OCI-LY7 (cell line): Measurements from ENCODE around the gene GLYATL1B.

Experiments used
- CTCF ChIP-seq: fragments of 200-600 bp; sonication (generic); conservative IDR thresholded peaks from 2 replicates; pipeline ENCODE4 v1.5.1; 2014; ENCODE audit warnings: mild to moderate bottlenecking, antibody characterized with exemption, low read length, moderate library complexity, mixed read lengths
- EZH2phosphoT487 ChIP-seq: fragments of 200-600 bp; sonication (generic); IDR thresholded peaks from 2 replicates; pipeline ENCODE4 v1.6.1; 2018; ENCODE audit warnings: low read depth, borderline replicate concordance, mild to moderate bottlenecking, mixed run types, antibody characterized with exemption, low read length, moderate library complexity, mixed read lengths

- TF ChIP-seq CTCF, result no peak
- no peak for TF ChIP-seq EZH2phosphoT487
These were observed 33.7 kb downstream of the GLYATL1B start for GRCh38 chr11:59119826-59120225.
